GM13977 (cell line): ENCODE results near the gene SIDT1.

Source experiments
- DNase-seq: peaks from one replicate; pipeline ENCODE4 v3.0.0; 2012; ENCODE audit warnings: low spot score
- in situ Hi-C: fragments of 300-500 bp; cut with MboI; formaldehyde crosslinking; loops from one replicate; pipeline ENCODE4 v1.12.0; 2022; ENCODE audit warnings: low sequenced_read_pairs, low pct_unique_long_range_greater_than_20kb, mixed read lengths, inconsistent platforms; ENCODE audit not compliant: unreplicated experiment
- TF ChIP-seq, protein P1 (sequence below): IDR thresholded peaks from 2 replicates; pipeline ENCODE4 v1.5.1; 2012; ENCODE audit warnings: mild to moderate bottlenecking, control low read depth; ENCODE audit not compliant: insufficient read depth; ENCODE audit errors: extremely low read depth, missing control alignments

Gene SIDT1

GRCh38 chr3:113536627-113537101, 4.3 kb downstream of the SIDT1 start:
- TF ChIP-seq, protein P1, sequence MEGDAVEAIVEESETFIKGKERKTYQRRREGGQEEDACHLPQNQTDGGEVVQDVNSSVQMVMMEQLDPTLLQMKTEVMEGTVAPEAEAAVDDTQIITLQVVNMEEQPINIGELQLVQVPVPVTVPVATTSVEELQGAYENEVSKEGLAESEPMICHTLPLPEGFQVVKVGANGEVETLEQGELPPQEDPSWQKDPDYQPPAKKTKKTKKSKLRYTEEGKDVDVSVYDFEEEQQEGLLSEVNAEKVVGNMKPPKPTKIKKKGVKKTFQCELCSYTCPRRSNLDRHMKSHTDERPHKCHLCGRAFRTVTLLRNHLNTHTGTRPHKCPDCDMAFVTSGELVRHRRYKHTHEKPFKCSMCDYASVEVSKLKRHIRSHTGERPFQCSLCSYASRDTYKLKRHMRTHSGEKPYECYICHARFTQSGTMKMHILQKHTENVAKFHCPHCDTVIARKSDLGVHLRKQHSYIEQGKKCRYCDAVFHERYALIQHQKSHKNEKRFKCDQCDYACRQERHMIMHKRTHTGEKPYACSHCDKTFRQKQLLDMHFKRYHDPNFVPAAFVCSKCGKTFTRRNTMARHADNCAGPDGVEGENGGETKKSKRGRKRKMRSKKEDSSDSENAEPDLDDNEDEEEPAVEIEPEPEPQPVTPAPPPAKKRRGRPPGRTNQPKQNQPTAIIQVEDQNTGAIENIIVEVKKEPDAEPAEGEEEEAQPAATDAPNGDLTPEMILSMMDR, result no peak
- no peak for DNase-seq
- in situ Hi-C loops, result no loop called here

- TF ChIP-seq, protein P1, result no peak
- in situ Hi-C loops, result no loop called here
- no peak for DNase-seq
Observed at GRCh38 chr3:113537155-113537554, 4.8 kb downstream of the SIDT1 start.

DNA sequence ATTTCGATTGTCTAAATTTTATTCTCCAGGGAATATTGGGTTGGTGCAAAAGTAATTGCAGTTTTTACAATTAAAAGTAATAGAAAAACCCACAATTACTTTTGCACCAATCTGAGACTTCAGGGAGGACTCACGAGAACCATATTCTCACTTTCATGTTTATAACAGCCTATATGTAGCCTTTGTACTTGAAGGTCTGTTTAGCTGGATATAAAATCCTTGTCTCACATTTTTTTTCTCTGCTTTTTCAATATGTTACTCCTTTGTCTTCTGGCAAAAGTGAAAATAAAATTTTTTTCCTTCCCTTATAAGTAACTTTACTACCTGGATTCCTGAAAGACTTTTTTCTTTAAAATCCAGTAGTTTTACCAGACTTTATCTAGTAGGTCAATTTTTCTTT, 9.2 kb downstream of the SIDT1 start:
- in situ Hi-C loops, result no loop called here
- DNase-seq, result no peak
- TF ChIP-seq, protein P1, result no peak

DNA sequence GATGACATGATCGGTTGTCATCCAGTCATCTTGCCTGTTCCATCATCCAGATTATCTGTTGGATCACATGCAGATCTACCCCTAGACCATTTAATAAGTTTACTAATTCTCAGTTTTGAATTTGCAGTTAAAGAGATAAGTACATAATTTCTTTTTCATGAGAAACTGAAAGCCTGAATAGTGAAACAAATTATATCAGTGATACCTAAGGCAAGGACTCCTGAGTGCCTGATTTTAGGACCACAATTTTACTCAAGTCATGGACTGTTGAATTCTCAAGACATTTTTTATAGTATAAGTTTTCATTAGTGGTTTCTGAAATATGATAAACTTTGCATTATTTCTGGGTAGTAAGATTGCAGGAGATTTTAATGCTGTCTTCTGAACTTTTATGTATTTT, 13.2 kb downstream of the SIDT1 start:
- in situ Hi-C loops, result no loop called here
- TF ChIP-seq, protein P1, result no peak
- no peak for DNase-seq

DNA sequence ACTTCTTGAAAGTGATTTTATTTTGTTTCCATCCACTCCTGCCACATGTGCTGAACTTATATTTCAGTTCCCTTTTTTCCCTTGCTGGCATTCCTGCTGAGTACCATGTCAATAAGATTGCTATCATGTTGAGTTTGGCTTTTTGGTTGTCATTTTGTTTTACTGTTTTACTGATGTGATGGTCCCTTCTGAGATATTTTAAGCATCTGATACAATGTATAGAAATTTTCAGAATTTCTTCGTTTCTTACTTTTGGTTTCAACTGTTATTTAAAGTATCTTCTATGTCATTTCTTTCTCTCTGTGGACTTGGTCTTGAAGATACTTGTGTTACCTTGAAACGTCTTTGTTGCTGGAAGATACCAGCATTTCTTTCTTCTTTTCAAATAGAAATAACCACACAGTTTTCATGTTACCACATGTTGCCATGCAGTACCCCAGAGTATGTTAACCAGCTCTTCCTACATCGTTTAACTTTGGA, 14.1 kb downstream of the SIDT1 start:
- in situ Hi-C loops, result no loop called here
- TF ChIP-seq, protein P1, result no peak
- peak; percentile 52 for DNase-seq

DNA sequence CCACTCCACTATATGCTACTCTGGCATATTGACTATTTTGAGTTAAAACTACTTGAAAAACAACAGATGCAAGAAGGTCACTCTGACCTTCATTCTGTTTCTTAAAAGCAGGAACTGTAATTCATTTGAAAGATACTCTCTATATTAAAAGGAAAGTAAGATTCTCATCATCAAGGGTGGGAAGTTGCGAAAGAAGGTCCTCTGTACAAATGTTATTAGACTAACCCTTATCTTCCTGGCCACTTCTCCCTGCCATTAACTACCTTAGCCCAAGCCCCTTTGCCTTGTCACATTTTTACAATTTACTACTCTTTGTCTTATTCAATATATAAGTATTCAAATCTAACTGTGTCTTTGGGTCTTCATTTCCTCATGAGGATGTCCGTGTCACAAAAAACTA, 16.1 kb downstream of the SIDT1 start:
- in situ Hi-C loops, result no loop called here
- DNase-seq, result no peak
- TF ChIP-seq, protein P1, result no peak

DNA sequence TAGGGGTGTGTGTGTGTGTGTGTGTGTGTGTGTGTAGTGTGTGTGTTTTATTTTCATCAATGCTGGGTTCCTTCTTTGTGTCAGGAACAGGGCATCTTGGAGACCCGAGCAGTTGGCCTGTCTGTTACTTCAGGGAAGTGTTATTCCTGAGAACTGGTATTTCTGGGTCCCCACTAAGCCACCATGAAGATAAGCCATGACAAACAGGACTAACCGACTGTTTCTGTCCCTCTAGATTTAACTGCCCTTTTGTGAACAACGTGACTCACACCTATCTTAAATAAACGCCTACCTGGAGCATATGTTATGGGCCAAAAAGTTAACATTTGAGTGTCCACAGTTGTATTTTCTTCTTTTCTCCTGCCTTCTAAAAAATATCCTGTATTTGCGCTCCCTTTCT, 19.5 kb downstream of the SIDT1 start:
- in situ Hi-C loops, result no loop called here
- TF ChIP-seq, protein P1, result no peak
- no peak for DNase-seq
